ENCODE measurements around the gene LRMDA. TPM values are rescaled to one million over a fixed set of nuclear protein-coding genes. Genes with fewer than 3 reads are reported as not detected.

LRMDA gene
- total and polyA plus RNA-seq, 2 of the 8 experiments (the other 6 are each of a cell fraction or from before 2014, with no cell fraction given): 0.86 to 2.8 TPM

- ChIA-PET POLR2A (ENCODE audit: partially characterized antibody) (interaction anchor here (1.4 kb wide), 1 partner anchor 8 kb away, joined by 3 read pairs; no protein-coding TSS in a partner anchor), CTCF (ENCODE audit: partially characterized antibody) (interaction anchor here (1.0 to 2.7 kb wide), 3 partner anchors 9 to 120 kb away, joined by 3 to 7 read pairs (median 5); no protein-coding TSS in a partner anchor)
- Histone ChIP-seq H3K79me1 (ENCODE audit: low read depth, low read length) (no peaks in the 10 kb centered on the region), H2BK5ac (ENCODE audit: low read depth, low read length) (no peak overlapping the region), H2BK20ac (ENCODE audit: low read length) (no peak overlapping the region), H3K56ac (replicated peaks; ENCODE audit: insufficient read length, low read depth, low read length) (no peak overlapping the region), H3K4me2 (ENCODE audit: insufficient read depth in 1 of 2, low read depth in 2 of 2, low read length in 2 of 2) (no peak overlapping the region), H3K4me1 (replicated peaks in 1 of 4; ENCODE audit: control insufficient read depth in 3 of 4, insufficient read depth in 4 of 4, low read length in 3 of 4) (peaks cover 0 to 6% (median 1%) of the 10 kb centered on the region in 4 experiments; a peak in 2 of 7 replicates), H3K27ac (ENCODE audit: low read depth, low read length) (no peak overlapping the region), H3K27me3 (replicated peaks in 1 of 4; ENCODE audit: control insufficient read depth in 3 of 4, extremely low read depth in 1 of 4, insufficient read depth in 3 of 4, low read length in 3 of 4) (no peaks in the 10 kb centered on the region), H3K14ac (ENCODE audit: insufficient read length) (no peak overlapping the region), H3K4me3 (ENCODE audit: extremely low read depth in 1 of 4, insufficient read depth in 2 of 4, low read depth in 3 of 4, low read length in 4 of 4) (no peak overlapping the region), H4K20me1 (replicated peaks in 1 of 2; ENCODE audit: control insufficient read depth in 1 of 2, insufficient read depth in 2 of 2, low read length in 2 of 2) (no peaks in the 10 kb centered on the region), H3K23me2 (ENCODE audit: low read depth, low read length) (no peaks in the 10 kb centered on the region; the same call in 1 of the 2 replicates), H2AFZ (ENCODE audit: low read length) (no peak overlapping the region), H3K23ac (ENCODE audit: insufficient read length) (no peak overlapping the region), H4K8ac (ENCODE audit: extremely low read depth, insufficient read depth, low read length) (no peak overlapping the region), H3K9ac (replicated peaks in 1 of 4; ENCODE audit: extremely low read depth in 1 of 4, low read depth in 3 of 4, low read length in 3 of 4) (no peak overlapping the region), H3K36me3 (ENCODE audit: control insufficient read depth in 2 of 4, insufficient read depth in 4 of 4, low read length in 3 of 4) (no peaks in the 10 kb centered on the region), H2BK120ac (replicated peaks; ENCODE audit: low read depth, low read length) (no peak overlapping the region), H3K4ac (replicated peaks; ENCODE audit: insufficient read length, low read depth, low read length) (no peak overlapping the region), H3K18ac (ENCODE audit: extremely low read depth, low read length) (no peak overlapping the region), H2AK5ac (ENCODE audit: low read depth, low read length) (no peak overlapping the region), H2BK15ac (ENCODE audit: low read length) (no peak overlapping the region), H2BK12ac (ENCODE audit: low read depth, low read length) (no peak overlapping the region), H3K79me2 (ENCODE audit: control insufficient read depth in 1 of 2, insufficient read depth in 2 of 2, low read length in 2 of 2) (no peaks in the 10 kb centered on the region), H4K91ac (replicated peaks; ENCODE audit: insufficient read length, low read length) (no peak overlapping the region), H4K5ac (ENCODE audit: insufficient read length, low read depth, low read length) (no peak overlapping the region), H3K9me3 (ENCODE audit: insufficient read depth in 2 of 2, low read depth in 1 of 2, low read length in 1 of 2) (no peaks in the 10 kb centered on the region)
- DNase-seq (ENCODE audit: low read depth in 1 of 2, low spot score in 2 of 2) (no peak), FAIRE-seq (no peak)
- whole genome bisulfite sequencing, 2 experiments (ENCODE audit: extremely low coverage in 1 of 2, insufficient coverage in 1 of 2, insufficient read length in 1 of 2, insufficient replicate concordance in 2 of 2, low coverage in 1 of 2, low lambda C conversion rate in 2 of 2, missing lambda C conversion rate in 1 of 2): 61% methylated on average over 4 of the region's 4 CpGs; no CpG with 5 or more reads in 1 of the 2 experiments
- TF ChIP-seq PHF8 (conservative IDR thresholded peaks at IDR 0.05; ENCODE audit: low read depth, low read length) (no peak), FOSL1 (IDR thresholded peaks at IDR 0.05; ENCODE audit: insufficient read depth, low read depth, low read length) (no peak), ASH2L (IDR thresholded peaks at IDR 0.05; ENCODE audit: low read length) (no peak), USF2 (IDR thresholded peaks at IDR 0.05; ENCODE audit: low read length) (no peak), MAFK (IDR thresholded peaks at IDR 0.05; ENCODE audit: low read depth, low read length) (no peak), CREB1 (IDR thresholded peaks at IDR 0.05) (no peak), RFX5 (IDR thresholded peaks at IDR 0.05; ENCODE audit: borderline replicate concordance, low read depth, low read length) (no peak), KDM1A (IDR thresholded peaks at IDR 0.05; ENCODE audit: borderline replicate concordance, low read length) (no peak), EGR1 (IDR thresholded peaks at IDR 0.05; ENCODE audit: borderline replicate concordance, low read depth, low read length) (no peak), SRF (IDR thresholded peaks at IDR 0.05; ENCODE audit: low read depth, low read length) (no peak), BCL11A (IDR thresholded peaks at IDR 0.05; ENCODE audit: low read depth in 2 of 2, low read length in 2 of 2) (no peak), MAX (IDR thresholded peaks at IDR 0.05) (no peak), TBP (IDR thresholded peaks at IDR 0.05; ENCODE audit: low read depth, low read length) (no peak)
These were observed 998.7 kb downstream of the LRMDA start for GRCh38 chr10:76430061-76430645.
